ENCODE results near the gene PSMD5. TPM values are rescaled to one million over a fixed set of nuclear protein-coding genes. Genes with fewer than 3 reads are reported as not detected.

Gene PSMD5
- total RNA-seq, 1 donor from 2014 or later = 54.3 TPM

DNA sequence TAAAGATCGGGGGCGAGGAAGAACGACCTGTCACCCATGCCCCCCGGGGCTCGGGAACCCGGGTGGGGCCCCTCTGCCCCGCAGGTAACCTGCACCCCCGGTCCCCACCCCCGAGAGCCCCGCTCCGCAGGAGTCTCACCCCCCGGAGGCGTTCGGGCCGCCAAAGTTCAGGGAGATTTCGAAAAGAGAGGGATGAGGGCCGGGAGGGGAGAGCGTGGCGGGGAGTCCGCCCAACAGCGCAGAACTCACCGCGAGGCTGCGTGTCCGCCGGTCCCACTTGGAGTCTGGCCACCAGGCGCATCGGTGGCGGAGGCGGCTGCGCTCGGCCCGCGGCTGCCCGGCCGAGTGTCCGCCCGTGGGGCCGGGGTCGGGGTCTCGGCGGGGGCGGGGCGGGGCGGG lies 34.1 kb upstream of the PSMD5 start, which contains the start of gene PHF19:
Gene PHF19, minus strand, starts transcription at position 347 of the 399 bp plus-strand sequence. CDS start 2,447 bp downstream, outside the sequence.
- Mint-ChIP-seq H3K9me3 (ENCODE audit: low read depth) (no peaks in the 10 kb centered on the region), H3K4me3 (ENCODE audit: unreplicated experiment) (peak within 1 kb of the TSS; percentile 83), H3K27me3 (ENCODE audit: low read depth) (no peaks in the 10 kb centered on the region), H3K4me1 (ENCODE audit: low read depth) (peaks cover 44% of the 10 kb centered on the region), H3K36me3 (ENCODE audit: low read depth) (peaks cover 17% of the 10 kb centered on the region), H3K27ac (ENCODE audit: unreplicated experiment) (peak within 1 kb of the TSS; percentile 92)
- DNase-seq (ENCODE audit: low spot score) = no peak
- TF ChIP-seq, protein P1, sequence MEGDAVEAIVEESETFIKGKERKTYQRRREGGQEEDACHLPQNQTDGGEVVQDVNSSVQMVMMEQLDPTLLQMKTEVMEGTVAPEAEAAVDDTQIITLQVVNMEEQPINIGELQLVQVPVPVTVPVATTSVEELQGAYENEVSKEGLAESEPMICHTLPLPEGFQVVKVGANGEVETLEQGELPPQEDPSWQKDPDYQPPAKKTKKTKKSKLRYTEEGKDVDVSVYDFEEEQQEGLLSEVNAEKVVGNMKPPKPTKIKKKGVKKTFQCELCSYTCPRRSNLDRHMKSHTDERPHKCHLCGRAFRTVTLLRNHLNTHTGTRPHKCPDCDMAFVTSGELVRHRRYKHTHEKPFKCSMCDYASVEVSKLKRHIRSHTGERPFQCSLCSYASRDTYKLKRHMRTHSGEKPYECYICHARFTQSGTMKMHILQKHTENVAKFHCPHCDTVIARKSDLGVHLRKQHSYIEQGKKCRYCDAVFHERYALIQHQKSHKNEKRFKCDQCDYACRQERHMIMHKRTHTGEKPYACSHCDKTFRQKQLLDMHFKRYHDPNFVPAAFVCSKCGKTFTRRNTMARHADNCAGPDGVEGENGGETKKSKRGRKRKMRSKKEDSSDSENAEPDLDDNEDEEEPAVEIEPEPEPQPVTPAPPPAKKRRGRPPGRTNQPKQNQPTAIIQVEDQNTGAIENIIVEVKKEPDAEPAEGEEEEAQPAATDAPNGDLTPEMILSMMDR (IDR thresholded peaks at IDR 0.05) = no peak

DNA sequence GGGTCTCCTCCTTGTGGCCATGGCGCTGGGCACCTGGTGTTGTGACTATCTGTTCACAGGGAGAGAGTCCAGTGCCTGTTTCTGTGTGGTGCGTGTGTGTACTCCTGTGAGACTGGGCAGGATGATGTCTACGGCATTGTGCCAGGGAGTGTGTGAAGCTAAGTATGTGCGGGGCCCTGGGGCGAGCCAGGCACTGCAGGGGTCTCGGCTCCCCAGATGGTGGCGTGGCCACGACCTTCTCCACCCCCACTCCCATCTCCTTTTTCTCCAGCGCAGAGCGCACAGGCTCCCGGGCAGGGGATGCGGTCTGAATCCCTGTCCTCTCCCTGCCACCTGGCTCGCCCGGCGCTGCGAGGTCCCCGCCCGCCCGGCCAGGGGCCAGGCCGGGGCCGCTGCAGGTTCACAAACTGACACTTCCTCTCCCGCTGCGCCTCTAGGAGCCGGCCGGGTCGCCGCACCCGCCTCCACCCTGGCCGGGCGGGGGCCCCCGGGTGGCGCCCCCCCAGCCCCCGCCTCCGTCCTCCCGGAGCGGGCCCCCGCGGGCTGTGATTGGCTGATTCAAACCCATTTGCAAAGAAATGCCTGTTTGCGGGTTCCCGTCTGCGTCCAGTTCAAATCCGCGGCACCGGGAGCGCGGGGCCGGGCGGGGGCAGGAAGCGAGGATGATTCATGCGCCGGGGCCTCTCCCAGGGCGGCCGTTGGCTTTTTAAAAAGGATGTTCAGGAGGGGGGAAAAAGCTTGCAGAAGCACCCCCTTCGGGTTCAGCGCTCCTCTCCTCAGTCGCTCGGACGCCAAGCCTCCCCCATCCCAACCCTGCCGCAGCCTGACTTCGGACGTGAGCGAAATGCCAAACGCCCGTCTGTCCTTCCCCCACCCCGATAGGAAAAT lies 33.5 kb upstream of the PSMD5 start:
- peak overlapping the region; percentile 92 for H3K27ac Mint-ChIP-seq (ENCODE audit: unreplicated experiment)
- H3K27me3 Mint-ChIP-seq (ENCODE audit: low read depth) = no peaks in the 10 kb centered on the region
- TF ChIP-seq, protein P1 (IDR thresholded peaks at IDR 0.05) = peak; percentile 46
- H3K36me3 Mint-ChIP-seq (ENCODE audit: low read depth) = peaks cover 19% of the 10 kb centered on the region
- no peaks in the 10 kb centered on the region for H3K9me3 Mint-ChIP-seq (ENCODE audit: low read depth)
- DNase-seq (ENCODE audit: low spot score) = no peak
- H3K4me3 Mint-ChIP-seq (ENCODE audit: unreplicated experiment) = peak overlapping the region; percentile 77
- peaks cover 48% of the 10 kb centered on the region for H3K4me1 Mint-ChIP-seq (ENCODE audit: low read depth)

DNA sequence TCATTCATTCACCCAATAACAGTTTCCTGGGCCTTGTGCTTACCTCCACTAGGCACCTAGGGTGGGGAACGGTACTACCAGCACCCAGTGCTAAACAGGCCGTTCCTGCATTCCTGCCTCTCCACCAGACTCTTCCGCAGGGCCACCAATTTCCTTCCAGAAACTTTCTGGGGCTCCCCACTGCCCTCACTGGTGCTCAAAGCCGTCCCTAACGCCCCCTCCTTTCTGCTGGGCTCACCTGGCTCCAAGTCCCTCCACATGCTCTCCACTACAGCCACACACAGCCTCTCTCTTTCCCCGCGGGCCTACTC lies 32.9 kb upstream of the PSMD5 start:
- Mint-ChIP-seq H3K4me1 (ENCODE audit: low read depth) (peaks cover 51% of the 10 kb centered on the region), H3K36me3 (ENCODE audit: low read depth) (peaks cover 19% of the 10 kb centered on the region), H3K27me3 (ENCODE audit: low read depth) (no peaks in the 10 kb centered on the region), H3K9me3 (ENCODE audit: low read depth) (no peaks in the 10 kb centered on the region), H3K27ac (ENCODE audit: unreplicated experiment) (peak overlapping the region; percentile 92), H3K4me3 (ENCODE audit: unreplicated experiment) (peak overlapping the region; percentile 77)
- no peak for DNase-seq (ENCODE audit: low spot score)
- TF ChIP-seq, protein P1 (IDR thresholded peaks at IDR 0.05) = no peak

DNA sequence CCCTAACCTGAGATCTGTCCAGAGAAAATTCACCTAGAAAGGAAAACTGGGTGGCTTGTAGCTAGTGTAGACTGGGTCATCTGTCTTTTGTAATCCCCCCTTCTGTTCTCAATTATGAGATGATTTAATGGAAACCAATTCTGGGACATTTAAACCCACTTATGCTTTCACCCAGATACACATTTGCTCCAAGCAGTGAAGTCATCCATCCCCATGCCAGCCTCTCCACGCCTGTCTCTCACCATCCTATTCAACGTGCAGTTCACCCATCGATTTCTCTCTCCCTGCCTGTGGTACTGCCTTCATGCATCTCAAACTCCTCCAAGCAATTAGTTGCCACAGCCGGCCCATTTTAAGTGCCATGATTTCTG lies 32.5 kb upstream of the PSMD5 start:
- Mint-ChIP-seq H3K4me3 (ENCODE audit: unreplicated experiment) (peak overlapping the region; percentile 77), H3K27ac (ENCODE audit: unreplicated experiment) (peak overlapping the region; percentile 5), H3K4me1 (ENCODE audit: low read depth) (peaks cover 54% of the 10 kb centered on the region), H3K36me3 (ENCODE audit: low read depth) (peaks cover 19% of the 10 kb centered on the region), H3K27me3 (ENCODE audit: low read depth) (no peaks in the 10 kb centered on the region), H3K9me3 (ENCODE audit: low read depth) (no peaks in the 10 kb centered on the region)
- DNase-seq (ENCODE audit: low spot score) = no peak
- TF ChIP-seq, protein P1 (IDR thresholded peaks at IDR 0.05) = no peak

DNA sequence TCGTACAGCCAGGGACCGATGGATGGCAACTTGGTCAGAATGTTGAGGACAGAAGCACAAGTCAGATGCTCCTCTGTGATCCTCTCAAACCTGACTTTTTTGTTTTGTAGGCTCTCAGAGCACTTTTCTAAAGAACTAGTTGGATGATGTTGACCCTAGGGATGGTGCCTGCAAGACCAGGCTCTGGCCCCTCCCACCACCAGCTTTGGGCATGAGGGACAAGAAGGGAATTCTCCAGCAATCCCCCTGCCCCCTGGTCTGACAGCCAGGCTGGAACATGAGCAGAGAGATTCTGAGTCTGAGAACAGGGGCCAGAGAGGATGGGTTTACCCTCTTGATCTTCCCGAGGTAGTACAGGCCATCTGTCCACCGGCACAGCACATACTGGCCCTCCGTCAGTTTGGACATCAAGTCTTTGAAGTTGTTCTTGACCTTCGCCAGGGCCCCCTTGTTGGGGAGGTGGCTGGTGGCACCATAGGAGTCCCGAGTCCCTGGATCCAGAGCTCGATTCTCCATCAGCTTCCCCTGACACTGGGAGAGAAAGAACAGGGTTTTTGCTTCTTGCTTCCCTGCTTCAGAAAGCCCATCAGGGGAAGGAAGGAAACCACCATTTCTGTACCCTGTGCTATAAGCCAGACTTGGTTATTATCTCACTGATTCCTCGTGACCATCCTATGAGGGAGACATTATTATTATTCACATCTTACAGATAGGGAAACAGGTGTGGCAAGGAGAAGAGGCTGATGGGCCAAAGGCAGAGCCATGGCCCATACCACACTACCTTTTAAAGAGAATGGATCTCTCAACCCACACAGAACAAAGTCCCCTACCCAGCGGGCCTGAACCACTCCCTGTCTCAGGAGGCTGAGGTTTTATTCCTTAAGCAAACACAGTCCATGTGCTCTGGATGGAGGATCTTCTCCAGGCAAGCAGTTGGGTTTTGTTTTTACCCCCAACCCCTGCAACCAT lies 31.8 kb upstream of the PSMD5 start:
- no peaks in the 10 kb centered on the region for H3K27me3 Mint-ChIP-seq (ENCODE audit: low read depth)
- H3K4me1 Mint-ChIP-seq (ENCODE audit: low read depth) = peaks cover 60% of the 10 kb centered on the region
- H3K27ac Mint-ChIP-seq (ENCODE audit: unreplicated experiment) = no peak overlapping the region
- H3K36me3 Mint-ChIP-seq (ENCODE audit: low read depth) = peaks cover 22% of the 10 kb centered on the region
- no peaks in the 10 kb centered on the region for H3K9me3 Mint-ChIP-seq (ENCODE audit: low read depth)
- no peak for DNase-seq (ENCODE audit: low spot score)
- TF ChIP-seq, protein P1 (IDR thresholded peaks at IDR 0.05) = no peak
- H3K4me3 Mint-ChIP-seq (ENCODE audit: unreplicated experiment) = peak overlapping the region; percentile 77

Data from chondrocyte (in vitro differentiated cells).